Stomach (tissue), 9 donors: Measurements from ENCODE around the gene CPB2. TPM values are rescaled to one million over a fixed set of nuclear protein-coding genes. Genes with fewer than 3 reads are reported as not detected.

Source experiments
- DNase-seq, 2 donors: peaks; one replicate each; pipeline versions ENCODE4 v3.0.0 to v3.0.0-alpha.2; 2013 to 2019
- H3K27ac ChIP-seq, 5 donors: fragments of 200-600 bp in 4 of 5; sonication (generic) in 4 of 5; one replicate each; pipeline ENCODE4 v1.5.1; 2013 to 2019; ENCODE audit warnings: mild to moderate bottlenecking in 1 of 5, moderate library complexity in 1 of 5
- H3K27me3 ChIP-seq, 3 donors: fragments of 200-600 bp; sonication (generic); one replicate each; pipeline ENCODE4 v1.5.1; 2017 to 2019; ENCODE audit warnings: mixed run types in 1 of 3
- H3K36me3 ChIP-seq, 4 donors: fragments of 200-600 bp; sonication (generic); 1 replicate in 3 of 4; 2 replicates in 1 of 4; pipeline ENCODE4 v1.5.1; 2016 to 2019
- H3K4me1 ChIP-seq, 4 donors: fragments of 200-600 bp; sonication (generic); one replicate each; pipeline ENCODE4 v1.5.1; 2016 to 2019
- H3K4me3 ChIP-seq, 4 donors: fragments of 200-600 bp; sonication (generic) in 3 of 4; one replicate each; pipeline ENCODE4 v1.5.1; 2016 to 2019; ENCODE audit warnings: mild to moderate bottlenecking in 1 of 4
- H3K9me3 ChIP-seq, 4 donors: fragments of 200-600 bp; sonication (generic); one replicate each; pipeline ENCODE4 v1.5.1; 2016 to 2019
- CTCF ChIP-seq, 7 experiments: fragments of 450-650 bp in 4 of 7; fragments of 200-600 bp in 3 of 7; sonication (generic) in 3 of 7; IDR thresholded peaks; one replicate each; pipeline ENCODE4 v1.5.1; 2016 to 2019; ENCODE audit warnings: antibody characterized with exemption in 7 of 7, control low read depth in 2 of 7, mild to moderate bottlenecking in 1 of 7
- EP300 ChIP-seq: sonication (generic); formaldehyde crosslinking; IDR thresholded peaks from one replicate; pipeline ENCODE4 v1.6.1; 2017; ENCODE audit warnings: antibody characterized with exemption
- POLR2A ChIP-seq, 4 donors: fragments of 450-650 bp; IDR thresholded peaks; one replicate each; pipeline ENCODE4 v1.6.1; 2016; ENCODE audit warnings: antibody characterized with exemption in 4 of 4, control low read depth in 2 of 4, mild to moderate bottlenecking in 1 of 4, moderate library complexity in 1 of 4
- POLR2AphosphoS5 ChIP-seq, 3 donors: sonication (generic); formaldehyde crosslinking; IDR thresholded peaks; one replicate each; pipeline ENCODE4 v1.6.1; 2016; ENCODE audit warnings: antibody characterized with exemption in 3 of 3
- WGBS, 5 donors: extraction: QIAGEN DNeasy Blood & Tissue Kit in 3 of 5; methylation state at CpG; one replicate each; pipeline versions ENCODE4 v1.1.5 to v1.1.7; 2013 to 2018; 5-methylcytosine and 5-hydroxymethylcytosine counted together
- intact Hi-C: fragments of 100-400 bp; cut with DNase I; formaldehyde crosslinking; loops from one replicate; pipeline ENCODE4 v1.15.1; 2023; ENCODE audit warnings: low total_unique reads
- polyA plus RNA-seq, 3 donors: library from polyadenylated mRNA; stranded (reverse); fragments of 200-250 nt; gene quantifications; one replicate each; pipeline ENCODE4 v1.2.3, GENCODE V29; 2013
- total RNA-seq, 5 donors: library from RNA; depleted of rRNA; stranded (reverse); fragments of >200 nt; gene quantifications; one replicate each; pipeline versions ENCODE4 v1.1.0 to v1.2.3, GENCODE V29; 2014 to 2016
- donor health status: healthy with polysubstance abuse.
- donor health status: Bipolar disorder and iron deficiency.
- donor health status: healthy.

The CPB2 gene
- total and polyA plus RNA-seq, 8 donors, result 0.37 to 2.2 TPM; not detected in 6

GRCh38 chr13:46053162-46054012, 51.4 kb downstream of the CPB2 start:
- peak in 1 of 2 donors; percentile 12 for DNase-seq
- WGBS, 5 donors, result 18 to 28% (median 19%) methylated on average over 18 of the region's 18 CpGs
- intact Hi-C loops, result no loop called here
- Histone ChIP-seq H3K9me3 (no peaks in the 10 kb centered on the region), H3K4me3 (peak overlapping the region; percentile 79 to 90 (median 85)), H3K36me3 (no peaks in the 10 kb centered on the region), H3K27me3 (no peaks in the 10 kb centered on the region), H3K27ac (peak overlapping the region in 4 of 5 donors; percentile 95 to 97 (median 96)), H3K4me1 (peaks cover 10 to 36% (median 28%) of the 10 kb centered on the region in 4 donors)
- TF ChIP-seq POLR2AphosphoS5 (IDR thresholded peaks at IDR 0.05) (no peak), EP300 (no peak), POLR2A (IDR thresholded peaks at IDR 0.05) (no peak), CTCF (IDR thresholded peaks at IDR 0.05) (no peak)

DNA sequence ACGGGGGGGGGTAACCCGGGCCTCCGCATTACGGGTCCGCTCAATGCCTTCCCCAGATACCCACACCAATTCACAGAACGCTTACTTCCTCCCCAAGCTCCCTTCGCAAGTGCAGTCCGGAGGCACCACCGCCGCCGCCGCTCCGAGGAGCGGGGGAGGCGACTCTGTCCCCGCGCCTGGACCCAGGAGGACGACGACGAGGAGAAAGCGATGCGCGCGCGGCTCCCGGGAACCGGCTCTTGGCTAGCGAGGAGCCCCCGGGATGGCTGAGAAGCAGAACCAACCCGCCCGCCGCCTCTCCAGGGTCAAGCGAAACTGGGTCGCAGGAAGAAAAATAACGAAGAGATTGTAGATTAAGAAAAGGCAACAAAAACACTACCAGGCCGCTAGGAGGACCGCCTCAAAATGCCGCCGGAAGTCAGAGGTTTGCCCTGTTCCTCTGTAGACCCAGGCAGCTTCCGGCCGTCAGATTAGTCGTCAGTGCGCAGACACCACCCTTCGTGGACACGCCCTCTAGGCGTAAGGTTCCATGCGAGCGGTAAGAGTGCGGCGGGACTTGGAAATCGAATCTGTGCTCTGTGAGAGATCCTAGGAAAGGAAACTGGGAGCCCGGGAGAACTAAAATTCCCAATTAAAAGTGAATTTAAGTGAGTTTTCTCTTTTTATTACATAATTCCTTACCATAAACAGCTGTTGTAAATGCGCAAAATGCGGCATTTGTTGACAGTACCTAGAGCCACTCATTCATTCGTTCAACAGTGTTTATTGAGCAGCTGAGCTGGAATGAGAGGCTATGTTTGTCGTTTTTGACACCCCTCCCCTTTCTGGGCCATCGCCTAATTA, 52.3 kb downstream of the CPB2 start, which contains the start of gene ZC3H13:
Gene ZC3H13 (minus strand): TSS at position 428 of the 843 bp plus-strand sequence. CDS start 7,239 bp downstream, outside the sequence.
- intact Hi-C loops, result no loop called here
- 0% methylated on average over 45 to 57 of the region's 57 CpGs for WGBS, 5 donors

GRCh38 chr13:46051968-46052318, 52.9 kb downstream of the CPB2 start:
- Histone ChIP-seq H3K27me3 (no peaks in the 10 kb centered on the region), H3K4me3 (peak overlapping the region; percentile 79 to 90 (median 85)), H3K36me3 (no peaks in the 10 kb centered on the region), H3K27ac (peak overlapping the region; percentile 87 to 97 (median 96)), H3K9me3 (no peaks in the 10 kb centered on the region), H3K4me1 (peaks cover 10 to 40% (median 29%) of the 10 kb centered on the region in 4 donors)
- 0 to 2% (median 0%) methylated on average over 6 to 7 of the region's 7 CpGs for WGBS, 5 donors
- intact Hi-C loops, result no loop called here
- no peak for TF ChIP-seq EP300
- TF ChIP-seq POLR2AphosphoS5 (IDR thresholded peaks at IDR 0.05), result no peak
- no peak for DNase-seq

More for the DNA sequence above, 52.3 kb downstream of the CPB2 start, which contains the start of gene ZC3H13:
- H3K4me1 ChIP-seq, result peaks cover 10 to 39% (median 29%) of the 10 kb centered on the region in 4 donors
- peak; percentile 95 to 99 for DNase-seq
- no peaks in the 10 kb centered on the region for H3K36me3 ChIP-seq
- H3K27me3 ChIP-seq, result no peaks in the 10 kb centered on the region
- H3K4me3 ChIP-seq, result peak within 1 kb of the TSS; percentile 79 to 90 (median 85)
- H3K27ac ChIP-seq, result peak within 1 kb of the TSS; percentile 87 to 97 (median 96)
- no peaks in the 10 kb centered on the region for H3K9me3 ChIP-seq
- TF ChIP-seq POLR2AphosphoS5 (IDR thresholded peaks at IDR 0.05) (peak; percentile 82 to 93 (median 85)), CTCF (IDR thresholded peaks at IDR 0.05) (peak in 4 of 7 experiments; percentile 16 to 53 (median 34)), EP300 (no peak), POLR2A (IDR thresholded peaks at IDR 0.05) (peak in 1 of 4 donors; percentile 24)

GRCh38 chr13:46050771-46051170, 54.1 kb downstream of the CPB2 start:
- peak overlapping the region in 2 of 4 donors; percentile 79 to 81 for H3K4me3 ChIP-seq
- H3K36me3 ChIP-seq, result no peaks in the 10 kb centered on the region

More at GRCh38 chr13:46050771-46051170, 54.1 kb downstream of the CPB2 start:
- no peak for DNase-seq
- Histone ChIP-seq H3K4me1 (peaks cover 10 to 45% (median 32%) of the 10 kb centered on the region in 4 donors), H3K27ac (no peak overlapping the region), H3K27me3 (no peaks in the 10 kb centered on the region), H3K9me3 (no peaks in the 10 kb centered on the region)
- TF ChIP-seq EP300 (no peak), POLR2AphosphoS5 (IDR thresholded peaks at IDR 0.05) (no peak), POLR2A (IDR thresholded peaks at IDR 0.05) (no peak), CTCF (IDR thresholded peaks at IDR 0.05) (no peak)
- intact Hi-C loops, result no loop called here
